GM23338 (cell line): Measurements from ENCODE around the gene RBPJL. TPM values are rescaled to one million over a fixed set of nuclear protein-coding genes. Genes with fewer than 3 reads are reported as not detected.
A peak's percentile ranks its signal among the peaks of the same experiment; 100 is the strongest.

Experiments used
- ATAC-seq: fragments of 200-7000 bp; cut with Tn5 transposase; 3 replicates; pipeline ENCODE4 v1.9.1; 2020
- DNase-seq: peaks from one replicate; pipeline ENCODE4 v3.0.0-alpha.2; 2015; ENCODE audit warnings: low spot score
- H2AFZ ChIP-seq: fragments of 200-600 bp; sonication (generic); 2 replicates; pipeline ENCODE4 v1.8.0; 2016; ENCODE audit warnings: antibody characterized with exemption, mild to moderate bottlenecking, moderate library complexity
- H3F3A ChIP-seq: fragments of 200-600 bp; sonication (generic); replicated peaks from 2 replicates; pipeline ENCODE4 v1.8.0; 2017; ENCODE audit warnings: antibody characterized with exemption, mixed run types, low read depth
- H3K27ac ChIP-seq: fragments of 200-600 bp; sonication (generic); 2 replicates; pipeline ENCODE4 v1.6.1; 2016; ENCODE audit warnings: low read depth
- H3K27me3 ChIP-seq: fragments of 200-600 bp; sonication (generic); 2 replicates; pipeline ENCODE4 v1.8.0; 2016; ENCODE audit warnings: mild to moderate bottlenecking, mixed run types, moderate library complexity; ENCODE audit not compliant: insufficient read depth
- H3K36me3 ChIP-seq: fragments of 200-600 bp; sonication (generic); 2 replicates; pipeline ENCODE4 v1.8.0; 2016; ENCODE audit warnings: mild to moderate bottlenecking; ENCODE audit not compliant: insufficient read depth
- H3K4me1 ChIP-seq: fragments of 200-600 bp; sonication (generic); 2 replicates; pipeline ENCODE4 v1.8.0; 2016; ENCODE audit warnings: mild to moderate bottlenecking, moderate library complexity; ENCODE audit not compliant: insufficient read depth
- H3K4me2 ChIP-seq: fragments of 200-600 bp; sonication (generic); 2 replicates; pipeline ENCODE4 v1.7.1; 2017; ENCODE audit warnings: mixed run types
- H3K4me3 ChIP-seq: fragments of 200-600 bp; sonication (generic); 2 replicates; pipeline ENCODE4 v1.6.1; 2016; ENCODE audit warnings: mixed run types
- H3K79me2 ChIP-seq: fragments of 200-600 bp; sonication (generic); replicated peaks from 2 replicates; pipeline ENCODE4 v1.8.0; 2017; ENCODE audit warnings: mild to moderate bottlenecking; ENCODE audit not compliant: insufficient read depth
- H3K9me2 ChIP-seq: fragments of 200-600 bp; sonication (generic); 2 replicates; pipeline ENCODE4 v1.8.0; 2017; ENCODE audit not compliant: insufficient read depth
- H4K20me1 ChIP-seq: fragments of 200-600 bp; sonication (generic); replicated peaks from 2 replicates; pipeline ENCODE4 v1.8.0; 2017; ENCODE audit warnings: mild to moderate bottlenecking; ENCODE audit not compliant: insufficient read depth
- H3K27ac Mint-ChIP-seq: 2 replicates; pipeline ENCODE4 v1.8.0; 2020; ENCODE audit warnings: inconsistent platforms, mild to moderate bottlenecking, moderate library complexity, mixed read lengths
- H3K27me3 Mint-ChIP-seq: 3 replicates; pipeline ENCODE4 v1.8.0; 2022; ENCODE audit warnings: low read depth, mild to moderate bottlenecking, moderate library complexity, mixed read lengths, inconsistent platforms; ENCODE audit not compliant: insufficient read depth, poor library complexity
- H3K36me3 Mint-ChIP-seq: 3 replicates; pipeline ENCODE4 v1.8.0; 2021; ENCODE audit warnings: low read depth, mild to moderate bottlenecking, inconsistent platforms, moderate library complexity, mixed read lengths
- H3K4me1 Mint-ChIP-seq: 3 replicates; pipeline ENCODE4 v1.8.0; 2020; ENCODE audit warnings: mild to moderate bottlenecking, inconsistent platforms, mixed read lengths
- H3K4me3 Mint-ChIP-seq: 3 replicates; pipeline ENCODE4 v1.8.0; 2021; ENCODE audit warnings: moderate library complexity, mild to moderate bottlenecking, inconsistent platforms, mixed read lengths
- H3K9me3 Mint-ChIP-seq: 3 replicates; pipeline ENCODE4 v1.8.0; 2020; ENCODE audit warnings: moderate library complexity, mild to moderate bottlenecking, inconsistent platforms, mixed read lengths
- CTCF ChIP-seq, 2 experiments: fragments of 200-600 bp in 1 of 2; sonication (generic) in 1 of 2; conservative IDR thresholded peaks; 2 replicates each; pipeline versions ENCODE4 v1.5.1 to v1.6.1; 2016 to 2017; ENCODE audit warnings: antibody characterized with exemption in 2 of 2, low read depth in 2 of 2, mild to moderate bottlenecking in 2 of 2, moderate library complexity in 1 of 2
- ETS1 ChIP-seq: IDR thresholded peaks from 2 replicates; pipeline ENCODE4 v1.6.1; 2016; ENCODE audit warnings: antibody characterized with exemption
- POLR2AphosphoS5 ChIP-seq: IDR thresholded peaks from 2 replicates; pipeline ENCODE4 v1.6.1; 2016; ENCODE audit warnings: antibody characterized with exemption, low read depth
- REST ChIP-seq: IDR thresholded peaks from one replicate; pipeline ENCODE4 v1.6.1; 2018; ENCODE audit warnings: antibody characterized with exemption; ENCODE audit not compliant: unreplicated experiment
- ZNF462 ChIP-seq: fragments of 250-450 bp; sonication (Bioruptor Pico); IDR thresholded peaks from 2 replicates; pipeline ENCODE4 v1.5.0; 2020; ENCODE audit warnings: mild to moderate bottlenecking, moderate library complexity
- polyA plus RNA-seq: library from polyadenylated mRNA; unstranded; fragments of >200 nt; fragmentation: Nextera tagmentation; extraction: Ambion mirVana; gene quantifications from 2 replicates; pipeline ENCODE4 v1.2.1, GENCODE V29; 2016
- total RNA-seq: library from RNA; depleted of rRNA; stranded (reverse); fragments of >200 nt; shearing (Covaris generic); gene quantifications from 2 replicates; pipeline ENCODE4 v1.2.3, GENCODE V29; 2014

The RBPJL gene
- total and polyA plus RNA-seq, 2 experiments from 2014 or later, result 0.44 to 0.66 TPM

- TF ChIP-seq ZNF462 (CRISPR knock-in tag), result no peak
- TF ChIP-seq CTCF (conservative IDR thresholded peaks at IDR 0.05; ENCODE audit: low read depth in 2 of 2), result no peak
Measured at GRCh38 chr20:45345104-45345936, 38.7 kb downstream of the RBPJL start (continued).

GRCh38 chr20:45346291-45346718 lies 39.7 kb downstream of the RBPJL start:
- Mint-ChIP-seq H3K27me3 (peaks cover 13% of the 10 kb centered on the region), H3K9me3 (no peaks in the 10 kb centered on the region), H3K4me3 (peak overlapping the region; percentile 91), H3K4me1 (peaks cover 63% of the 10 kb centered on the region), H3K36me3 (no peaks in the 10 kb centered on the region), H3K27ac (no peak overlapping the region)
- Histone ChIP-seq H3K4me1 (peaks cover 63% of the 10 kb centered on the region), H3K27me3 (peaks cover 9% of the 10 kb centered on the region; the same call in 1 of the 2 replicates), H3K36me3 (no peaks in the 10 kb centered on the region), H3K4me2 (peak overlapping the region; percentile 98), H3K4me3 (peak overlapping the region; percentile 92), H3K79me2 (peaks cover 60% of the 10 kb centered on the region), H3F3A (0 out of 2 replicates have a peak, but pooled peaks cover 5% of the 10 kb centered on the region), H4K20me1 (no peaks in the 10 kb centered on the region), H3K27ac (no peak overlapping the region), H3K9me2 (no peaks in the 10 kb centered on the region), H2AFZ (no peak overlapping the region)
- ATAC-seq (no peak), DNase-seq (no peak)
- no peak for TF ChIP-seq ETS1
- no peak for TF ChIP-seq POLR2AphosphoS5
- TF ChIP-seq REST, result no peak
